Tibial nerve (tissue), 4 donors: ENCODE measurements around the gene PNPLA2.

Experiments used
- EP300 ChIP-seq, 2 donors: sonication (generic); formaldehyde crosslinking; IDR thresholded peaks; one replicate each; pipeline ENCODE4 v1.6.1; 2017; ENCODE audit warnings: antibody characterized with exemption in 2 of 2, mild to moderate bottlenecking in 1 of 2
- POLR2A ChIP-seq, 2 donors: fragments of 450-650 bp; IDR thresholded peaks; one replicate each; pipeline ENCODE4 v1.6.1; 2017; ENCODE audit warnings: antibody characterized with exemption in 2 of 2, mild to moderate bottlenecking in 2 of 2, moderate library complexity in 2 of 2
- TF ChIP-seq, protein P1 (sequence below), 5 experiments: fragments of 200-600 bp in 3 of 5; fragments of 450-650 bp in 2 of 5; sonication (generic) in 3 of 5; IDR thresholded peaks; one replicate each; pipeline ENCODE4 v1.5.1; 2016 to 2019; ENCODE audit warnings: antibody characterized with exemption in 5 of 5, mild to moderate bottlenecking in 3 of 5, moderate library complexity in 2 of 5

DNA sequence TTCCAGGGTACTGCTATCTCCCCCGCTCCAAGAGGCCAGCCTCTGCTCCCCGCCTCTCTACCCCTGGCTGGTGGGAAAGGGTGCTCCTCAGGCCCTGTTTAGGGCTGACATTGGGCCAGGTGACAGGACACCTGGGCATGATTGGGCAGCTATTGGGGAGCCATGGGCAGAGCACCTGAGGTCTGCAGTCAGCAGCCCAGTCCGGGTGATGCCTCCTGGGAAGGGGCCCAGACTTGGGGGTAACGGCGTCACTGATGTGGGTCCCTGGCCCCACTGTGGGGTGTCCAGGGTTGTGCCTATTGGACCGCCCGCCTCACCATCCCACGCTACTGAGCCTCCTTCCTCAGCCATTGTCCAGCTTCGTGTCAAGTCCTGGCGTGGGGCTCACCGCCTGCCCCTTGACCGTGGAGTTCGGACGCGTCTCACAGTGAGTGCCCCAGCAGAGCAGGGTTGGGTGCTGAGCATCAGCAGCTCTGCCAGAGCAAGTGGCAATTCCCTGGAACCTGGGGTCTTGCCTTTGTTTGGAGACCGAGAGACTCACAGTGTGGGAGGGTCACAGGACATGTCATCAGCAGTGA is 38.7 kb upstream of the PNPLA2 start:
- TF ChIP-seq, protein P1, sequence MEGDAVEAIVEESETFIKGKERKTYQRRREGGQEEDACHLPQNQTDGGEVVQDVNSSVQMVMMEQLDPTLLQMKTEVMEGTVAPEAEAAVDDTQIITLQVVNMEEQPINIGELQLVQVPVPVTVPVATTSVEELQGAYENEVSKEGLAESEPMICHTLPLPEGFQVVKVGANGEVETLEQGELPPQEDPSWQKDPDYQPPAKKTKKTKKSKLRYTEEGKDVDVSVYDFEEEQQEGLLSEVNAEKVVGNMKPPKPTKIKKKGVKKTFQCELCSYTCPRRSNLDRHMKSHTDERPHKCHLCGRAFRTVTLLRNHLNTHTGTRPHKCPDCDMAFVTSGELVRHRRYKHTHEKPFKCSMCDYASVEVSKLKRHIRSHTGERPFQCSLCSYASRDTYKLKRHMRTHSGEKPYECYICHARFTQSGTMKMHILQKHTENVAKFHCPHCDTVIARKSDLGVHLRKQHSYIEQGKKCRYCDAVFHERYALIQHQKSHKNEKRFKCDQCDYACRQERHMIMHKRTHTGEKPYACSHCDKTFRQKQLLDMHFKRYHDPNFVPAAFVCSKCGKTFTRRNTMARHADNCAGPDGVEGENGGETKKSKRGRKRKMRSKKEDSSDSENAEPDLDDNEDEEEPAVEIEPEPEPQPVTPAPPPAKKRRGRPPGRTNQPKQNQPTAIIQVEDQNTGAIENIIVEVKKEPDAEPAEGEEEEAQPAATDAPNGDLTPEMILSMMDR (IDR thresholded peaks at IDR 0.05) = no peak
- TF ChIP-seq POLR2A (IDR thresholded peaks at IDR 0.05) = no peak
- TF ChIP-seq EP300 (IDR thresholded peaks at IDR 0.05) = no peak
